NT2/D1 (cell line): Measurements from ENCODE around the gene ELMO1.

Experiments
- DNase-seq: peaks from one replicate; pipeline ENCODE4 v3.0.0-alpha.2; 2011; ENCODE audit warnings: low read depth, low spot score
- H3K27me3 ChIP-seq: 2 replicates; pipeline ENCODE4 v1.6.0; 2011; ENCODE audit warnings: mild to moderate bottlenecking; ENCODE audit not compliant: insufficient read length, insufficient read depth
- H3K36me3 ChIP-seq: 2 replicates; pipeline ENCODE4 v1.6.1; 2011; ENCODE audit warnings: mild to moderate bottlenecking, low read length, mixed read lengths; ENCODE audit not compliant: insufficient read depth, insufficient read length
- H3K4me1 ChIP-seq: 2 replicates; pipeline ENCODE4 v1.5.1; 2011; ENCODE audit not compliant: insufficient read depth, insufficient read length
- H3K4me3 ChIP-seq: 2 replicates; pipeline ENCODE4 v1.5.1; 2011; ENCODE audit warnings: low read depth; ENCODE audit not compliant: insufficient read length
- H3K9ac ChIP-seq: 2 replicates; pipeline ENCODE4 v1.6.0; 2011; ENCODE audit warnings: low read depth; ENCODE audit not compliant: insufficient read length
- H3K9me3 ChIP-seq: 2 replicates; pipeline ENCODE4 v1.5.1; 2011; ENCODE audit warnings: mild to moderate bottlenecking, low read length; ENCODE audit not compliant: insufficient read depth
- SUZ12 ChIP-seq: IDR thresholded peaks from 2 replicates; pipeline ENCODE4 v1.6.1; 2011; ENCODE audit not compliant: insufficient read length, insufficient read depth; ENCODE audit errors: extremely low read depth
- YY1 ChIP-seq: IDR thresholded peaks from 2 replicates; pipeline ENCODE4 v1.6.1; 2011; ENCODE audit not compliant: insufficient read length, insufficient read depth
- ZNF274 ChIP-seq: IDR thresholded peaks from 2 replicates; pipeline ENCODE4 v1.6.1; 2011; ENCODE audit warnings: mild to moderate bottlenecking, low read depth, low read length

The ELMO1 gene

GRCh38 chr7:36809086-36809485 lies 639.6 kb downstream of the ELMO1 start:
- no peak overlapping the region for H3K4me3 ChIP-seq
- H3K4me1 ChIP-seq, result no peaks in the 10 kb centered on the region
- H3K36me3 ChIP-seq, result no peaks in the 10 kb centered on the region
- TF ChIP-seq ZNF274, result no peak
- TF ChIP-seq SUZ12, result no peak
- no peak for TF ChIP-seq YY1
- H3K27me3 ChIP-seq, result no peaks in the 10 kb centered on the region
- no peak overlapping the region for H3K9ac ChIP-seq
- no peaks in the 10 kb centered on the region for H3K9me3 ChIP-seq
- no peak for DNase-seq

GRCh38 chr7:36806891-36807290 lies 641.8 kb downstream of the ELMO1 start:
- Histone ChIP-seq H3K9ac (no peak overlapping the region), H3K4me1 (no peaks in the 10 kb centered on the region), H3K27me3 (no peaks in the 10 kb centered on the region), H3K4me3 (no peak overlapping the region), H3K9me3 (no peaks in the 10 kb centered on the region), H3K36me3 (no peaks in the 10 kb centered on the region)
- TF ChIP-seq YY1 (no peak), SUZ12 (no peak), ZNF274 (no peak)
- DNase-seq, result no peak
